ENCODE data around the gene AAR2.

- TF ChIP-seq CTCF (IDR thresholded peaks at IDR 0.05) (no peak), POLR2A (IDR thresholded peaks at IDR 0.05) (no peak)
Observed at GRCh38 chr20:36243726-36244125, 7.4 kb downstream of the AAR2 start.
